HG02981 (cell line): Measurements from ENCODE around the gene TUBB1.

Source experiments
- ATAC-seq: cut with Tn5 transposase; IDR thresholded peaks from one replicate; pipeline ENCODE4 v1.9.1; 2021; ENCODE audit warnings: mild to moderate bottlenecking, moderate library complexity; ENCODE audit not compliant: unreplicated experiment

TUBB1 gene

GRCh38 chr20:58988565-58988882 is 30.7 kb upstream of the TUBB1 start:
- no peak for ATAC-seq

- no peak for ATAC-seq
These were observed 30.0 kb upstream of the TUBB1 start for GRCh38 chr20:58989196-58989595.

GRCh38 chr20:58990651-58991445 is 28.4 kb upstream of the TUBB1 start:
- no peak for ATAC-seq

- ATAC-seq, result no peak
These were observed 27.5 kb upstream of the TUBB1 start for GRCh38 chr20:58991715-58992114.

GRCh38 chr20:58992911-58993310 is 26.3 kb upstream of the TUBB1 start:
- no peak for ATAC-seq

- ATAC-seq, result no peak
These were observed 25.6 kb upstream of the TUBB1 start for GRCh38 chr20:58993332-58994248.

- ATAC-seq, result no peak
These were observed 24.7 kb upstream of the TUBB1 start for GRCh38 chr20:58994390-58995159.

GRCh38 chr20:58995461-58996225 is 23.6 kb upstream of the TUBB1 start:
- no peak for ATAC-seq

GRCh38 chr20:58996226-58996611 is 23.0 kb upstream of the TUBB1 start:
- ATAC-seq, result no peak

GRCh38 chr20:58997141-58997770 is 22.0 kb upstream of the TUBB1 start:
- ATAC-seq, result no peak

GRCh38 chr20:58998656-58999055 is 20.6 kb upstream of the TUBB1 start:
- ATAC-seq, result no peak

GRCh38 chr20:59000326-59000725 is 18.9 kb upstream of the TUBB1 start:
- no peak for ATAC-seq

GRCh38 chr20:59001068-59001448 is 18.2 kb upstream of the TUBB1 start:
- ATAC-seq, result no peak

GRCh38 chr20:59001449-59002171 is 17.6 kb upstream of the TUBB1 start:
- ATAC-seq, result no peak

GRCh38 chr20:59002388-59002787 is 16.8 kb upstream of the TUBB1 start:
- no peak for ATAC-seq

- no peak for ATAC-seq
These were observed 16.3 kb upstream of the TUBB1 start for GRCh38 chr20:59002874-59003399.

GRCh38 chr20:59003836-59004492 is 15.3 kb upstream of the TUBB1 start:
- no peak for ATAC-seq

- no peak for ATAC-seq
These were observed 14.8 kb upstream of the TUBB1 start for GRCh38 chr20:59004493-59004762.
